ENCODE results near the gene TMEM209. TPM values are rescaled to one million over a fixed set of nuclear protein-coding genes. Genes with fewer than 3 reads are reported as not detected.

TMEM209 gene
- total RNA-seq, 1 experiment from 2014 or later, result 30.8 TPM

GRCh38 chr7:130123501-130123900 lies 81.7 kb downstream of the TMEM209 start:
- no TSS peak for BruUV-seq (replicated peaks)
- peaks cover 7% of the 10 kb centered on the region; the same call in 1 of the 2 replicates for H3F3A ChIP-seq (ENCODE audit: insufficient read depth, low read depth)
- no peak for DNase-seq
- no peaks in the 10 kb centered on the region for H3K4me1 ChIP-seq (replicated peaks; ENCODE audit: insufficient read depth)
- H3K9me3 ChIP-seq (ENCODE audit: insufficient read depth, low read depth), result no peaks in the 10 kb centered on the region
- H3K79me2 ChIP-seq (ENCODE audit: low read depth), result no peaks in the 10 kb centered on the region
- H3K36me3 ChIP-seq (ENCODE audit: low read depth), result peaks cover 38% of the 10 kb centered on the region
- H3K27me3 ChIP-seq (ENCODE audit: insufficient read depth, low read depth), result no peaks in the 10 kb centered on the region
- CTCF ChIA-PET, result no interaction called here
- no peak overlapping the region for H3K4me3 ChIP-seq
- POLR2A ChIA-PET (ENCODE audit: unreplicated experiment), result no interaction called here
- intact Hi-C loops (cut with micrococcal nuclease; ENCODE audit: unreplicated experiment), result no loop called here
- H3K27ac ChIP-seq, result no peak overlapping the region
- no peak overlapping the region for H3K4me2 ChIP-seq
- H2AFZ ChIP-seq, result no peak overlapping the region
- H4K20me1 ChIP-seq (ENCODE audit: insufficient read depth), result peaks cover 7% of the 10 kb centered on the region; the same call in 1 of the 2 replicates
- TF ChIP-seq, protein P1, sequence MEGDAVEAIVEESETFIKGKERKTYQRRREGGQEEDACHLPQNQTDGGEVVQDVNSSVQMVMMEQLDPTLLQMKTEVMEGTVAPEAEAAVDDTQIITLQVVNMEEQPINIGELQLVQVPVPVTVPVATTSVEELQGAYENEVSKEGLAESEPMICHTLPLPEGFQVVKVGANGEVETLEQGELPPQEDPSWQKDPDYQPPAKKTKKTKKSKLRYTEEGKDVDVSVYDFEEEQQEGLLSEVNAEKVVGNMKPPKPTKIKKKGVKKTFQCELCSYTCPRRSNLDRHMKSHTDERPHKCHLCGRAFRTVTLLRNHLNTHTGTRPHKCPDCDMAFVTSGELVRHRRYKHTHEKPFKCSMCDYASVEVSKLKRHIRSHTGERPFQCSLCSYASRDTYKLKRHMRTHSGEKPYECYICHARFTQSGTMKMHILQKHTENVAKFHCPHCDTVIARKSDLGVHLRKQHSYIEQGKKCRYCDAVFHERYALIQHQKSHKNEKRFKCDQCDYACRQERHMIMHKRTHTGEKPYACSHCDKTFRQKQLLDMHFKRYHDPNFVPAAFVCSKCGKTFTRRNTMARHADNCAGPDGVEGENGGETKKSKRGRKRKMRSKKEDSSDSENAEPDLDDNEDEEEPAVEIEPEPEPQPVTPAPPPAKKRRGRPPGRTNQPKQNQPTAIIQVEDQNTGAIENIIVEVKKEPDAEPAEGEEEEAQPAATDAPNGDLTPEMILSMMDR (conservative IDR thresholded peaks at IDR 0.05), result no peak
- no peak for TF ChIP-seq EZH2 (IDR thresholded peaks at IDR 0.05; ENCODE audit: low read depth)
- no peaks in the 10 kb centered on the region for H3K9me2 ChIP-seq (ENCODE audit: insufficient read depth)

GRCh38 chr7:130118801-130119200 lies 86.4 kb downstream of the TMEM209 start:
- no peaks in the 10 kb centered on the region; the same call in 1 of the 2 replicates for H3K79me2 ChIP-seq (ENCODE audit: low read depth)
- peaks cover 29% of the 10 kb centered on the region for H3K36me3 ChIP-seq (ENCODE audit: low read depth)
- no peak overlapping the region for H3K27ac ChIP-seq
- no TSS peak for BruUV-seq (replicated peaks)
- no peak for TF ChIP-seq EZH2 (IDR thresholded peaks at IDR 0.05; ENCODE audit: low read depth)
- TF ChIP-seq, protein P1 (conservative IDR thresholded peaks at IDR 0.05), result no peak
- ChIA-PET CTCF (no interaction called here), POLR2A (ENCODE audit: unreplicated experiment) (no interaction called here)
- no peaks in the 10 kb centered on the region for H3K9me2 ChIP-seq (ENCODE audit: insufficient read depth)
- H4K20me1 ChIP-seq (ENCODE audit: insufficient read depth), result no peaks in the 10 kb centered on the region
- peaks cover 11% of the 10 kb centered on the region; the same call in 1 of the 2 replicates for H3F3A ChIP-seq (ENCODE audit: insufficient read depth, low read depth)
- H3K27me3 ChIP-seq (ENCODE audit: insufficient read depth, low read depth), result no peaks in the 10 kb centered on the region
- intact Hi-C loops (cut with micrococcal nuclease; ENCODE audit: unreplicated experiment), result no loop called here
- no peaks in the 10 kb centered on the region for H3K9me3 ChIP-seq (ENCODE audit: insufficient read depth, low read depth)
- H2AFZ ChIP-seq, result no peak overlapping the region
- DNase-seq, result no peak
- H3K4me1 ChIP-seq (replicated peaks; ENCODE audit: insufficient read depth), result peaks cover 16% of the 10 kb centered on the region
- no peak overlapping the region for H3K4me2 ChIP-seq
- no peak overlapping the region for H3K4me3 ChIP-seq

DNA sequence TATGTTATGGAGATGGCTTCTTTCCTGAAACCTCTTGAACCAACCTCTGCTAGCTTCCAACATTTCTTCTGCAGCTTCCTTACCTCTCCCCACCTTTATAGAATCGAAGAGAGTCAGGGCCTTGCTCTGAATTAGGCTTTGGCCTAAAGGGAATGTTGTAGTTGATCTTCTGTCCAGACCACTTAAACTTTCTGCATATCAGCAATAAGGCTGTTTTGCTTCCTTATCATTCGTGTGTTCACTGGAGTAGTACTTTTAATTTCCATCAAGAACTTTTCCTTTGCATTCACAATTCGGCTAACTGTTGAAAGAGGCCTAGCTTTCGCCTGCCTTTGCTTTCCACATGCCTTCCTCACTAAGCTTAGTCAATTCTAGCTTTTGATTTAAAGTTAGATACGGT lies 86.9 kb downstream of the TMEM209 start:
- H3K27ac ChIP-seq, result no peak overlapping the region
- no peak for TF ChIP-seq EZH2 (IDR thresholded peaks at IDR 0.05; ENCODE audit: low read depth)
- TF ChIP-seq, protein P1 (conservative IDR thresholded peaks at IDR 0.05), result no peak
- no peak overlapping the region for H2AFZ ChIP-seq
- no peaks in the 10 kb centered on the region for H3K9me3 ChIP-seq (ENCODE audit: insufficient read depth, low read depth)
- H3F3A ChIP-seq (ENCODE audit: insufficient read depth, low read depth), result peaks cover 16% of the 10 kb centered on the region
- no peaks in the 10 kb centered on the region for H4K20me1 ChIP-seq (ENCODE audit: insufficient read depth)
- no peak overlapping the region for H3K4me3 ChIP-seq
- CTCF ChIA-PET, result no interaction called here
- H3K9me2 ChIP-seq (ENCODE audit: insufficient read depth), result no peaks in the 10 kb centered on the region
- DNase-seq, result no peak
- POLR2A ChIA-PET (ENCODE audit: unreplicated experiment), result interaction anchor here (0.7 kb wide), 1 partner anchor 406 kb away, joined by 4 read pairs; no protein-coding TSS in a partner anchor
- no peaks in the 10 kb centered on the region for H3K27me3 ChIP-seq (ENCODE audit: insufficient read depth, low read depth)
- peaks cover 25% of the 10 kb centered on the region for H3K36me3 ChIP-seq (ENCODE audit: low read depth)
- intact Hi-C loops (cut with micrococcal nuclease; ENCODE audit: unreplicated experiment), result no loop called here
- H3K79me2 ChIP-seq (ENCODE audit: low read depth), result no peaks in the 10 kb centered on the region; the same call in 1 of the 2 replicates
- BruUV-seq (replicated peaks), result no TSS peak
- H3K4me2 ChIP-seq, result no peak overlapping the region
- peaks cover 21% of the 10 kb centered on the region for H3K4me1 ChIP-seq (replicated peaks; ENCODE audit: insufficient read depth)
